Stimulated activated CD8-positive, alpha-beta memory T cell treated with anti-CD3 and anti-CD28 coated beads, Interleukin-7, amount 100 ng/mL, for 4 hours (primary cell): ENCODE results near the gene S100PBP.

Source experiments
- DNase-seq, 2 donors: peaks; one replicate each; pipeline ENCODE4 v3.0.0-alpha.2; 2020; ENCODE audit warnings: low read depth in 2 of 2

The S100PBP gene

DNA sequence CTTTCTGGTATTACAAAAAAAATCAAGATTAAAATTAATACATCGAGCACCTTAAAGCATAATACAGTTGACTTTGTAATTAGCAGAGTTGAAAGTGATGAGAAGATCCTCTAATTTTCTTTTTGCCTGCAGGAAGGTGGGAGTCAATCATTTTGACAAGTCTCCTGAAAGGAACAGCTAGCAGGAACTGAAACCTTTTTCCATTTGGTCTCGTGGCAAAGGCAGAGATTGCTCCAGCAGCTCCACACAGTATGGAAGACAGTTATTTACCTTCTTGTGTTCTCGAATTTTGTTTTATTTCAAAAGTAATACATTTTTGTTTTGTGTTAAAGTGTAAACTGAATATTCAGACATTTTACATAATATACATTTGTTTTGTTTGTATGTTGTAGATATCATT, 7.7 kb downstream of the S100PBP start:
- DNase-seq: no peak

DNA sequence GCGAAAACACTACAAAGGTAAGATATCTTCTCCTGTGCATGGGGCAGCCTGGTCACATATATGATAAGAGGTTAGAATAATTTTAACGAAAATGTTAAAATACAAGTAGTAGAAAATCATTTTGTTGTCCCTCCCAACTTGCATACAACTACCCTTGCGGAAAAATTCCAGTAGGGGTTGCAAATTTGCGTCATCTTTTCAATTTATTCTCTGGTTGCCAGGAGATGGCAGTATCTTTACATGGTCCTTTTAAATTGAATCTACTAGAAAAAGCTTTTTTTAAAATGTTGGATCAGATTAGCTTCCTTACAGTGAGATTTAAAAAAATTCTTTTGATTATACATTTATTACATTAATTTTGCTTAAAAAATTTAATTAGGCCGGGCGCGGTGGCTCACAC, 10.9 kb downstream of the S100PBP start:
- DNase-seq: no peak

DNA sequence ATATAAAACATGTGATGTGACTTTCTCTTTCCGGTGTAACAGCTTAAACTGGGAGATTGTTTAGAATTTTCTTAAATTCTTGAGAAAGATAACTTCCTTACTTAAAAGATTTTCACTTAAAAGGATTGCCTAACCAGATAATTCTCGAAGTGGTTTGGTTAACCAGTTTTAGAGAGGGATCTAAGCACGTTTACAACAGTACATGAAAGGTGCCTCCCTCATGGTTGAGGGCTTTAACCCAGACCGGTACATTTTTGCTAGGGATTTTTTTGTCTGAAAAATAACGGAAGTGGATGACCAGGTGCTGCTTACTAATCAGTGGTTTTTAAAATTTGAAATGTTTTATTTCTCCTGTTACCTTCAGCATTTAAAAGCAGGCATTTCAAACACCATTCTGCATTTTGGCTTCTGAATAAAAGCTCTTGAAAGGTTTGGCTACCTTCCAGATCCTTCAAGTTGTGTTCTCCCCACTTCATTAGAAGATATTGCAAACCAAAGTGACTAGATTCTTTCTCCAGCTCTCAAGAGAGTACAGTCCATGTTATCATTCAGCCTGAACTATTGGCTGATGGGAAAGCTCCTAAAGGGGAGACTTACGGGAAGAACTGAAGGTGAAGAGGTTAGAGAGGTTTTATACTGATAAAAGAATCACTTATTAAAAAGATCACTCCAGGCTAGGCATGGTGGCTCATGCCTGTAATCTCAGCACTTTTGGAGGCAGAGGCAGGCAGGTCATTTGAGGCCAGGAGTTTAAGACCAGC, 12.8 kb downstream of the S100PBP start:
- no peak for DNase-seq

DNA sequence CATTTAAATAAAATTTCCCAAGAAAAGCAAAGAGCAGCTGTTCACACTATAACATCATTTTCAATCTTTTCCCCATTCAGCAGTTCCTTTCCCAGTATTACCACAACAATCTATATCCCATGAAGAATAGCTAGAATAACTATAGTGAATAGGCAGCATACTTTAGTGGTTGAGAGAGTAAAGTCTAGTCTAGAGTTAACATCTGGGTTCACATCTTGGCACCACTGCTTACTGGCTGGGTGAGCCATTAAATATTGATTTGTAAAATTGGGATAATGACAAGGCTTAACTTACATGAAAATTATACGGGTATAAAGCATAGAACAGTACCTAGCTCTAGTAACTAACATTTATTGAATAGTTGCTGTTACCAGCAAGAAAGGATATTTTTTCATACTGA, 14.4 kb downstream of the S100PBP start:
- no peak for DNase-seq

DNA sequence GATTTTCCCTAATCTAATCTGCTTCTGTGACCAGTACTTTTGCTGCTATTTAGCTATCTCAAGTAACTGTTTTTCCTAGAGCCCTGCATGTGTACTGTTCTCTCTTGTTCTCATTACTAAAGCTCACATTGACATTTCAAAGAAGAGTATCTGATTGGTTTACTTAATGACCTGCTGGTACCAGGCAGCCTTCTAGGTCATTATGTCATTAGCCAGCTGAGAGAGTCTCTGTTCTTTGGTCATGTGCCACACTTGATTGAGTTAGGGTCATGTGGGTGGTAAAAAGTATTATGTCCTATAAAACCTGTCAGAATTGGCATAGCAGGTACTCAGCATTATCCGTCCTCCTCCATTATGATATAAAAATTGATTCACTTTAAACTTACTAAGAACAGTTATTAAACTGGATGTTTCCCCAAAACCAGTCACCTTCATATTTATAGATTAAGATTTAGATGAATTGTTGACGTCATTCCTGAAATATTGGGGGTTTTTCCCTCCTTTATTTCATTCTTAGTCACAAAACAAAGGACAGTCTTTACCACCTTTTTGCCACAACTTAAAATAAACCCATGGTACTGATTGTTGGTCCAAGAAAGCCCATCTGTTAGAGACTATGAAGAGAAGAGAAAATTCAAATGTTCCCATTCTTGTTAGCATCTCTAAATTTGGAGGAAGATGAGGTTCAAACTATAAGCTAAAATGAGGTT, 31.1 kb downstream of the S100PBP start:
- no peak for DNase-seq

DNA sequence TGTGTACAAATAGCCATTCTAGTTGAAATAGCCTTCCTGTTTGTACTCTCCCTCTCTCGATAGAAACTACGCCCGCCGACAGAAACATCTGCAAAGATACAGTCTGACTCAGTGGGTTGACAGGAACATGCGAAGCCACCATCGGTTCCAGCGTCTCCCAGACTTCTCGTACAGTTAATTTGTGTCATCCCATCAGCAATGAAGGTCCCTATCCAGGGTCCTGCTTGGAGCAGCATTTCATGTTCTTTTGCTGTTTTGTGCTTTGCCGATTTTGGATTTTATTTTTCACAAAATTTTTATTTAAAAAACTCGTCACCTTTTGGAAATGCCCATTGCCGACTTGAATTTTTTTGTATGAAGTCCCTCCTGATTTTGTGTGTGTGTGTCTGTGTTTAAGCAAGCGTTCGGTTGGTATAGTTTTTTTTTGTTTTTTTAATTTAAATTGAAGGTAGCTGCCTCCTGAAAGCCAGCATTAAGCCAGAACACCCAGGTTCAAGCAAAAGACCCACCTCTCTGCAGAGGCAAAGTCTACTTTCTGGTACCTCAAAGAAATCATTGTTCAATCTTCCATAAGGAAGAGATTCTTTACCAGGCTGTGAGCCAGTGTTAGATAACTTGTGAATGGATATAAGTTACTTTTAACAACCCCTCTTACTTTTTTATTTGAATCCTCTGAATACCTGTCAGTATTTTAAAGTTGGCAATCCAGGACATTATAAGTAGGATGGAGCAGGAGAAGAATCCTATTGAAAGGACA, 38.6 kb downstream of the S100PBP start:
- no peak for DNase-seq

DNA sequence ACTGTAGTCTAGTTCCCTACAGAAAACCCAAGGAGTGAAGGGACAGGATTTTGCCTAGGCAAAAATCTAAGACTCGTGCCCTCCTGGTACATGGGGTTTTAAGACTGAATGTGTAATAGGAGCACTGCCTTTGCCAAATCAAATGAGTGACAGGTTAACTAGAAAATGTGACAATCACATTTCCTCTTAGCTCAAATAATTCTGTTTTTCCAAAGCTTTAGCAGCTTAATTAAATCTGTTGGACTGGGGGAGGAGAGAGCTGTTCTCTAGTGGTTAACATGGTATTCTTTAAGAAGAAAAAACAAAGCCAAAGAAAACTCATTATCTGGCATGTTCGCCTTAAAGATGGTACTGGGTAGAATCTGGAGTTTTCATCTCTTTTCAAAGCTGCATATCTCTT, 40.7 kb downstream of the S100PBP start:
- no peak for DNase-seq

DNA sequence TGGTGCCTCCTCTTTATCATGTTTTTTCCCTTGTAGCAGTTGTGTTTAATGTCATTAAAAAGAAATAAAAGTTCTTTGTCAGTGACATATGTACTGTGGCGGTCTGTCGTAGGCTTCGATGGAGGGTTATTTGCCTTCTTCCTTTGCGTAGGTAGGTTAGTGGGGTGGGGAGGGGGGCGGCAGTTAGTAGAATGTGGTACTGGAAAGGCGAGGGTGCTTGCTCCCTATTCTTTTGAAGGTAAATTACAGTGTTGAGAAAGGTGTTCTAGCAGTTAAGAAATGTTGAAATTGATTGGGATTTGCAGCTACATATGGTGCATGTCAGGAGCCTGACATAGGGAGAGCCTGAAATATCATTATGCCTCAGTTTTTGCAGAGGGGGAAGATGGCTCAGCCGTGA, 41.3 kb downstream of the S100PBP start:
- DNase-seq: no peak

DNA sequence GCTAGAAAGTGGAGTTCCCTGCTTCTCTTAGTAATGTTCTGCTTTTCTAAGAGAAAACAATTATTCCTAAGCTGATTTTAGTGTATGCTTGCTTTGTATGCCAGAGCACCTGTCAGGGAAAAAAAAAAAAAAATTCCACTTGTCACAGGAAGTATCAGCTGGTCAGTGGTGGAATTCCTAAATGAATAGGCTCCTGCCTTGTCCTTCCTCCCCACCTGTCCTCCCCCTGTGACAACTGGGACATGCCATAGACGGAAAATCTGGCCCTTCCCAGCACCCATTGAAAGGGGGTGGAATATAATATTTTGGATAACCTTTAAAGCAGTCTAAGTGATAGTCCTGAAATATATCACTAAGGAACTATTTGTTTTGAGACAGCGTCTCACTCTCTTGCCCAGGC, 42.5 kb downstream of the S100PBP start:
- no peak for DNase-seq

DNA sequence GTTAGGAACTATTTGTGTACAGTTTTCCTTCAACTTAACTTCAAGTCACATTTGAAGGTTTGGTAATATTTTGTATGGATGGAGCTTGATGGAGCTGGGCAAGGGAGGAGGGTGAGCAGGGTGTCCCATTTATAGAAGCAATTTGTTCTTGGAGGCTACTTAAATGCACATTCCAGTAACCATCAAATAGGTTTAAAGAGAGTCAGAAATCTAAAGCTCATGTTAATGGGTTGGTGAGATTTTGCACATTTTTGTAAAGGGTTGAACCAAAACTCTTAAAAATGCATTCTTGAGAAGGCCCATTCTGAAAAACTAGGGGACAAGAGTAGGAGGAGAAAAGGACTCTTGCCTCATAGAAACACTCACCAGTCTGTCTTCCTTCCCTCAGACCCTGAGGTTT, 43.1 kb downstream of the S100PBP start:
- DNase-seq: no peak

DNA sequence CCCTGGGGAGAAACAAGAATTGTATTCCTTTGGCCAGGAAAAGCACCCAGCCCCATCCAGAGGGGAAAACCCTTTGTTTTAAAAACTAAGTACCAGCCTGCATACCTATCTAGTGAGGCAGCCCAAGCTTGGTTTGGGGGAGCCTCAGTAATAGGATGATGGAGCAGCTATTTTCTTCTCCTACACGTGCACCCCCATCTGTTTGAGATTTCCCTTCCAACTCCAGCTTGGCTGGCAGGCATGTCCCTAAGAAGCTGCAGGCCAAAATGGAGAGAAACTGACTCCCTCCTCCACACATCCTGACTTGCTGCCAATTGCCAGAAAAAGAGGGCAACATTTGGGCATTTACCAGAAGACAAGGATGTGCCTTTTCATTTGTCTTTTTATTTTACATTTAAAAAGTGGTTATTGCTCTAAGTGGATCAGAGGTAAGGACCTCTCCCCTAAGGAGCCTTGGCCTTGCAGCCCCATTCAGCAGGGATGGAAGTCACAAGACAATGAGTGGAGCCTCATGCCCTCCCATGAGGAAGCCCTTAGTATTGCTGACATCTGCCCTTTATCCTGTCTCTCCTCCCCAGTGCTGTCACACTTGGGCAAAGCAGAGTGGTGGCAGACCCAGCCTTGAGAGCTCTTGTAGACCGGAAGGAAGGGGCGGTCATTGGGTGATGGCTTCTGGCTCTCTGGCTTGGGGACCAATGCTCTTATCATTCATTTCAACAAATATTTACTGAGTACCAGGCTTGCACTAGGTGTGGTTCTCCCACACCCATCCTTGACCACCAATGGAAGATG, 44.6 kb downstream of the S100PBP start:
- no peak for DNase-seq

DNA sequence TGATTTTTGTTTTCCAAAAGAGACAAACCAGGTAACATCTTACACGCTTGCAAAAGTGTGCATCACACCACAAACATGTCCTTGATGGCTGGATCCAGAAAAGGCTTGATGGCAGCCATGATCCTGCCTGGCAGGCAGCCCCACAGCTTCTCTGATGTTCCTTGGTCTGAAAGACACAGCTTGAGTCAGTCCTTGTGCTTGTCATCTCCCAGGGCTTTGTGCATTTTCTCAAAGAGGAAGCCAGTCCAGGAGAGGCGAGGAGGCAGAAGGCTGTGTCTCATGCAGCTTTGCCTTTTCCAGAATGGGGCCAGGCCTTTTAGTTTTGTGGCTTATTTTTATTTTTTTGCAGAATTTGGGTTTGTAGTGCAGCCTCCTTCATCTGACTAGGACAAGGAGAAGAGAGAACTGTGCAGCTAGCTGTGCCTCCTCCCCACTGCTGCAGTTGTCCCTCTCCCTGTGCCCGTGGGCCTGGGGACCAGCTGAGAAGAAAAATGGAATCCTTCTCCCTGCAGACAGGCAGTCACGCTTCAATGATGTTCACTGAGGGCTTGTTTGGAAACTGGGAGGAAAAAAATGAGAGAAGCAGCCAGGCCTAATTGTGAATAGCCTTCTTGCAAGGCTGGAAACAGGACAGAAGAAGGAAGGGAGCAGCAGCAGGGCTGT, 45.9 kb downstream of the S100PBP start:
- DNase-seq: no peak

DNA sequence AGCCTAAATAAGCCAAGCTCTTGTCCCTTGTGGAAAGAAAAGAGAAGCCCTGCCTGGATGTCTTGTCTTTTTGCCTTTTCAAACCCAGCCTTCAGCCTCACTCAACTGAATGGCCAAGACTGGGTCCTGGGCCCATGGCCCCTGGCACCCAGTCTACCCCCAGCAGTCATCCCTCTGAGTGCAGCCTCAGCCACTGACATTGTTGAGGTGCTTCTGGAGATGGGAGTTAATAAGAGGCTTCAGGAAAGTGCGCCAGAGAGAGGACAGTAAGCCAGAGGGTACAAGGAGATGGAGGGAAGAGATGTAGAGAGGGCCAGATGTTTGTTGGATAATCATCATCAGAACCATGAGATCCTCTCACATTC, 46.4 kb downstream of the S100PBP start:
- DNase-seq: no peak

DNA sequence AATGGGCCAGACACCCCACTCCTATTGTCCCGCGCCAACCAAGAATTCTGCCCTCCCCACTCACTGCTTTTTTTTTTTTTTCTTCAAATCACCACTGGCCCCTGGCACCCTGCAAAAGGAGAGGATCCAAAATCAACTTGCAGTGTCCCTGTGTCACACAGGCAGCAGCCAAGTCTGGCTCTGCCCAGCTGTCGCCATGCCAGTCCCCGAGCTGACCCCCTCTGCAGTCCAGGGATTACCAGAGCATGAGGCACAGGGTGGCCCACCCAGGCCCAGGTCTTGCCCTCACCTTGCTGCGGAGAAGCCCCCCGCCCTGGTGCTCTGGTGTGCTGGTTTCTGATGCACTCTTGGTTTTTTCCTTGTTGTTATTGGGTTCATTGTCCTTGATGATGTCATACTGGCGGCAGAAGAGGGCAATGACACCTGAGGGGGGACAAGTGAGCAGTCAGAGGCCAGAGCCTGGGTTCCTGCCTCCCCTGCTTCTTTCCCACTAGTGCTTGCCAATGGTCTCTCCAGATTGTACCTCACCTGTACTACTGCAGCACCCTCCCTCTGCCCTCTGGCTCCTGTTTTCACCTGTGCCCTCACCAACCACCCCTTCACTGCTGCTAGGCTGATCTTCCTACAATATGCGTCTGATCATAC, 47.0 kb downstream of the S100PBP start:
- DNase-seq: no peak

DNA sequence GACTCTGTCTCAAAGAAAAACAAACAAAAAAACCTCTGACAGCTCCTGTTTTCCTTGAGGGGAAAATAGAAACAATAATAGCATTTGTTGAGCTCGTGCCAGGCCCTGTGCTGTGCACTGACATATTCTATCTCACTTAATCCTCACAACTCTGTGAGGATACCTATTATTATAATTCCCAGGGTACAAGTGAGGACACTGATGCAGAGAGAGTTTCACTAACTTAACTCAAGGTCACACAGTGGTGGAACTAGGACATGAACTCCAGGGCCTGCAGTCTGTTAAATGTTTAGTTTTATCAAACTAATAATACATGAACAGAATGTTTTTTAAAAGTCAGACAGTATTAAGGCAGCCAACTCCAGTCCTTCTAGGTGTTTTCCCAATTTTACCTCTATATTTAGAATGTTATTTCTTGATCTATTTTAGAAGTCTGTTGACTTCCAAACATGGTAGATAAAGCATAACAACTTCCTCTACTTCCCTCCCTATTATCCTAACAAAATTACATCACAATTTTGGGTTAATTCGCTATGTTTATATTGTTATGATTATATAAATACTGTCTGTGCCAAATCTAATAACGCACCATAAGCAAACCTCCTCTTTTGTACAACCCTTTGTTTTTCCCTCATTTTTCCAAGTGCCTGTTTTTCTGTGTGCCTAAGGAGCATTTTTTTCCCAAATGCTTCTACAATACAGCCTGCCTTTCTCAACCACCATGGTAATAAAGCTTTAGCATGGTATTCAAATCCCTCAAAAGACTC, 48.4 kb downstream of the S100PBP start:
- DNase-seq: no peak

DNA sequence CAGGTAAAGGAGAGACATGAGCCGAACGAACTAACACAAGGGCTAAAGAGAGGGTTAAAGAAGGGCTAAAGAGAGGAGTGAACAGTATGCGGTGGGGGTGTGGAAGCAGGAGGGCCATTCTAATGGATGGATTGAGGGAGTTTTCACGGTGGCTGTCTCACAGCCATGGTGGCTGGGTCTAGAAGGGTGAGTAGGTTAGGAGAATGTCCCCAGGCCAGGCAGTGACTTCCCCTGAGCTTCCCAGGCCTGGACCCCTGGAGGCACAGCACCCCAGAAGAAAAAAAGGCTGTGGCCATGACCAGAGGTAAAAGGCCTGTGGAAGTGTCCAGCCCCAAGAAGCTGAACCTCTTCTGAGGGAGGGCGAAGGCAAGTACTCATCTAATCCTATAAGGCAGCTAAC, 49.7 kb downstream of the S100PBP start:
- DNase-seq: no peak

DNA sequence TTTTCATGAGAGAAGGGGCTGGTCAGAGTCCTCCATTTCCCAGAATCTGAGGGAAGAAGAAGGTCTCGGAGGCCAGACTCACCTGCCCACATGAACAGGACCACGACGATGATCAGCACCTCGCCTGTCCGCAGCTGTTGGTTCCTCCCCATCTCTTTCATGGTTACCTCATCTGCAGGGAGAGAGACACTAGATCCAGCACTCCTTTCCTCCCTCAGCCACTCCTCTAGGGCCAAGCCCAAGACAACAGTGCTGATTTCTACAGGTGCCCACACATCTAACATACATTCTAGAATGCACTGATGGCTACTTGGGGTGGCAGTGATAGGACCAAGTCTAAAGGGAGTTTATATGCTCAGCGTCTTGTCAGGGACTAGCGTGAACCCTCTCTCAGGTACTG, 50.2 kb downstream of the S100PBP start:
- DNase-seq: no peak

DNA sequence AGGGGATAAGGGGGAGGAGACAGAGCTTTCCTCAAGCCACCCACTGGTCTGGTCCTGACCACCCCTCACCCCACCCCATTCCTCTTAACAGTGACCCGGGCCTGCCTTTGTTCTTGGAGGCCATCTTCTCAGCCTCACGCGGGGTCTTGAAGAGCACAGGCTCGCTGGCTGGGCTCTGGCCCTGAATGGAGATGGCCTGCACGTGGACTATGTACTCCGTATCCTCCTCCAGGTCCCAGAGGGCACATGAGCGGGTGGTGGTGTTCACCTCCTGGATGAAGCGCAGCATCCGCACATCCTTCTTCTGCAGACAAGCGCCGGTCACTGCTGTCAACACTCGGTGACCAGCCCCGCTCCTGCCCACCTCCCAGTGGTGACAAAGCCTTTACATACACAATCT, 50.6 kb downstream of the S100PBP start:
- DNase-seq: no peak

DNA sequence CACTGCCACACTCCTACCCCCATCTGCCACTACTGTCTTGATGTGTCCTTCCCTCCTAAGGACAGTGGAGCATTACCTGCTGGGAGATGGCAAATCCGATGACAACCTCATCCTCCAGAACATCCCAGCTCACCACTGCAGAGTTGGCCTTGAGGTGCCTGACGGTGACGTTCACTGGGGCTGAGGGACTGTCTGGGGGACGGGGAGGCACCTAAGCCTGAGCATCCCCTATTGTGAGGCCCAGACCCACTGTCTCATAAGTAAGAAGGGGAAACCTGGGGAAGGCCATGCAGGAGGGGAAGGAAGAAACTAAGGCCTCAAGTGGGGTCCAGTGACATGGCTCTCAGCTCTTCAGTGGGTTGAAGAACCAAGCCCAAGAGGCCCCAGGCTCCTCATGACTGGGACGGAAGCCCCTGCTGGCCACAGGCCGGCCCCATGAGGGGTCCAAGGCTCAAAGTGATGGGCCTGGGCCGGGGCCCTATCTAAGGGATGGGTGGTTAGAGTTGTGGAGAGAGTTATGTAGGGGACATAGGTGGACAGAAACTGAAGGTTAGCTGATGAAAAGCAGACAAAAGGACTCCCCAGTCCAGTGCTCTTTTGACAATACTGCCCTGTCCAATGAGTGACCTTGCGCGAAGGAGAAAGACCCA, 51.5 kb downstream of the S100PBP start:
- DNase-seq: no peak
